A549 (cell line): ENCODE results near the gene GRIK2. TPM values are rescaled to one million over a fixed set of nuclear protein-coding genes. Genes with fewer than 3 reads are reported as not detected.

Source experiments
- ATAC-seq, 2 experiments: fragments of 200-7000 bp in 1 of 2; fragments of >200 bp in 1 of 2; cut with Nextera tagmentation in 1 of 2; cut with Tn5 transposase in 1 of 2; 3 replicates each; pipeline versions ENCODE4 v1.8.0 to v1.9.1; 2018 to 2020; ENCODE audit warnings: mild to moderate bottlenecking in 1 of 2, moderate library complexity in 1 of 2
- CTCF ChIA-PET: fragments of 300-600 bp; sonication (Branson Sonifier 250); formaldehyde crosslinking; extraction: SDS; loops from one replicate; lab custom pipeline; 2021; ENCODE audit warnings: antibody characterized with exemption, inconsistent platforms; lab: Yijun Ruan, JAX
- POLR2A ChIA-PET: fragments of 350-600 bp; formaldehyde crosslinking; extraction: SDS; loops from one replicate; lab custom pipeline; 2021; ENCODE audit warnings: antibody characterized with exemption, inconsistent platforms; lab: Yijun Ruan, JAX
- DNase-seq, 2 experiments: peaks; one replicate each; pipeline versions ENCODE4 v3.0.0 to v3.0.0-alpha.2; 2011 to 2016; ENCODE audit warnings: low read depth in 1 of 2, low spot score in 1 of 2
- FAIRE-seq: peaks from 2 replicates; lab custom pipeline; 2011; peaks lifted over from hg19 to GRCh38; lab: Jason Lieb, UNC
- H3K27ac ChIP-seq, 2 experiments: fragments of >200 bp; sonication (Bioruptor Twin); formaldehyde crosslinking; 3 replicates each; pipeline ENCODE4 v1.5.1; 2016 to 2017
- H3K4me1 ChIP-seq: fragments of >200 bp; sonication (Bioruptor Twin); formaldehyde crosslinking; 3 replicates; pipeline ENCODE4 v1.6.1; 2016
- H3K4me2 ChIP-seq: fragments of >200 bp; sonication (Bioruptor Twin); formaldehyde crosslinking; 3 replicates; pipeline ENCODE4 v1.6.1; 2016
- H3K4me3 ChIP-seq: fragments of >200 bp; sonication (Bioruptor Twin); formaldehyde crosslinking; 3 replicates; pipeline ENCODE4 v1.5.1; 2016
- H3K9me3 ChIP-seq: fragments of >200 bp; sonication (Bioruptor Twin); formaldehyde crosslinking; 3 replicates; pipeline ENCODE4 v1.6.1; 2016
- CBX2 ChIP-seq: fragments of 200-600 bp; sonication (generic); IDR thresholded peaks from 2 replicates; pipeline ENCODE4 v1.6.1; 2016; ENCODE audit warnings: low read depth, mild to moderate bottlenecking, borderline replicate concordance
- CBX8 ChIP-seq: fragments of 200-600 bp; sonication (generic); IDR thresholded peaks from 2 replicates; pipeline ENCODE4 v1.6.1; 2016
- EHMT2 ChIP-seq: fragments of 200-600 bp; sonication (generic); IDR thresholded peaks from 2 replicates; pipeline ENCODE4 v1.6.1; 2016; ENCODE audit warnings: antibody characterized with exemption, low read depth, mild to moderate bottlenecking, moderate library complexity
- EP300 ChIP-seq, 2 experiments: fragments of >200 bp; sonication (Bioruptor Twin); formaldehyde crosslinking; IDR thresholded peaks; 2 replicates in 1 of 2; 3 replicates in 1 of 2; pipeline ENCODE4 v1.6.1; 2016 to 2017
- ESRRA ChIP-seq: fragments of 150-350 bp; IDR thresholded peaks from 2 replicates; pipeline ENCODE4 v1.6.1; 2014; ENCODE audit warnings: mild to moderate bottlenecking, low read length, borderline replicate concordance
- FOSL2 ChIP-seq, 2 experiments: fragments of 450-650 bp in 1 of 2; fragments of >200 bp in 1 of 2; sonication (Bioruptor Twin) in 1 of 2; formaldehyde crosslinking; IDR thresholded peaks; 2 replicates each; pipeline versions ENCODE4 v1.5.0 to v1.6.1; 2016 to 2020; ENCODE audit warnings: mild to moderate bottlenecking in 1 of 2, moderate library complexity in 1 of 2
- GATA3 ChIP-seq: IDR thresholded peaks from 2 replicates; pipeline ENCODE4 v1.6.1; 2012; ENCODE audit warnings: borderline replicate concordance
- HDAC2 ChIP-seq: fragments of 200-600 bp; sonication (generic); IDR thresholded peaks from 2 replicates; pipeline ENCODE4 v1.6.1; 2016
- JUN ChIP-seq, 2 experiments: fragments of >200 bp; sonication (Bioruptor Twin); formaldehyde crosslinking; IDR thresholded peaks; 2 replicates in 1 of 2; 3 replicates in 1 of 2; pipeline ENCODE4 v1.6.1; 2016 to 2017
- KDM1A ChIP-seq: fragments of 200-600 bp; sonication (generic); IDR thresholded peaks from 2 replicates; pipeline ENCODE4 v1.6.1; 2016; ENCODE audit warnings: low read depth, mild to moderate bottlenecking
- MAFK ChIP-seq: fragments of 450-650 bp; IDR thresholded peaks from 2 replicates; pipeline ENCODE4 v1.6.1; 2014; ENCODE audit not compliant: partially characterized antibody
- MAZ ChIP-seq: fragments of 150-350 bp; IDR thresholded peaks from 2 replicates; pipeline ENCODE4 v1.6.1; 2014; ENCODE audit warnings: antibody characterized with exemption, low read depth, low read length, borderline replicate concordance
- NPAS2 ChIP-seq: fragments of 250-450 bp; sonication (Bioruptor Pico); IDR thresholded peaks from 2 replicates; pipeline ENCODE4 v1.8.0; 2022; ENCODE audit warnings: mild to moderate bottlenecking, moderate library complexity, borderline replicate concordance
- POLR2AphosphoS2 ChIP-seq: conservative IDR thresholded peaks from 2 replicates; pipeline ENCODE4 v1.6.1; 2012; ENCODE audit warnings: low read length, improper control_type of control experiment, inconsistent platforms
- RAD21 ChIP-seq, 2 experiments: fragments of >200 bp in 1 of 2; sonication (Bioruptor Twin) in 1 of 2; formaldehyde crosslinking in 1 of 2; IDR thresholded peaks in 1 of 2; conservative IDR thresholded peaks in 1 of 2; 2 replicates in 1 of 2; 3 replicates in 1 of 2; pipeline ENCODE4 v1.6.1; 2012 to 2018; ENCODE audit warnings: inconsistent platforms in 1 of 2
- RARB ChIP-seq: fragments of 250-450 bp; sonication (Bioruptor Pico); IDR thresholded peaks from 2 replicates; pipeline ENCODE4 v1.8.0; 2021; ENCODE audit warnings: mild to moderate bottlenecking, moderate library complexity
- RFX5 ChIP-seq: fragments of 450-650 bp; IDR thresholded peaks from 2 replicates; pipeline ENCODE4 v1.7.1; 2014; ENCODE audit warnings: antibody characterized with exemption, mild to moderate bottlenecking, moderate library complexity
- RNF2 ChIP-seq: fragments of 200-600 bp; sonication (generic); IDR thresholded peaks from 2 replicates; pipeline ENCODE4 v1.6.1; 2016; ENCODE audit warnings: low read depth, mild to moderate bottlenecking, antibody characterized with exemption, moderate library complexity, borderline replicate concordance
- SMC3 ChIP-seq: fragments of >200 bp; sonication (Bioruptor Twin); formaldehyde crosslinking; IDR thresholded peaks from 3 replicates; pipeline ENCODE4 v1.6.1; 2018; ENCODE audit warnings: inconsistent platforms
- SREBF2 ChIP-seq: fragments of 450-650 bp; IDR thresholded peaks from 2 replicates; pipeline ENCODE4 v1.6.1; 2014; ENCODE audit warnings: mild to moderate bottlenecking, moderate library complexity
- TFCP2L1 ChIP-seq: fragments of 250-450 bp; sonication (Bioruptor Pico); IDR thresholded peaks from 2 replicates; pipeline ENCODE4 v1.5.0; 2021; ENCODE audit warnings: mild to moderate bottlenecking
- ZC3H11A ChIP-seq: fragments of 450-650 bp; IDR thresholded peaks from 2 replicates; pipeline ENCODE4 v1.6.1; 2014; ENCODE audit warnings: antibody characterized with exemption, mild to moderate bottlenecking
- ZNF302 ChIP-seq: fragments of 250-450 bp; sonication (Bioruptor Pico); IDR thresholded peaks from 2 replicates; pipeline ENCODE4 v1.9.0; 2021; ENCODE audit warnings: inconsistent platforms, mild to moderate bottlenecking, moderate library complexity
- whole genome bisulfite sequencing: methylation state at CpG from one replicate; pipeline ENCODE4 v1.1.6; 2017; ENCODE audit errors: missing lambda C conversion rate; 5-methylcytosine and 5-hydroxymethylcytosine counted together
- polyA plus RNA-seq, 4 experiments: library from polyadenylated mRNA; depleted of rRNA in 3 of 4; stranded (reverse); fragments of >200 nt; fragmentation: RNase III in 1 of 4; extraction: RNeasy Plus Mini Kit Qiagen cat#74134 plus additional on column Dnase treatment in 1 of 4; gene quantifications; 2 replicates in 3 of 4; 3 replicates in 1 of 4; pipeline ENCODE4 v1.2.3, GENCODE V29; 2011 to 2017
- TF ChIP-seq, protein P1 (sequence below): fragments of 200-600 bp; sonication (generic); IDR thresholded peaks from 2 replicates; pipeline ENCODE4 v1.6.1; 2016; ENCODE audit warnings: antibody characterized with exemption, mild to moderate bottlenecking, moderate library complexity
- TF ChIP-seq, protein P2 (sequence below): fragments of 250-450 bp; sonication (Bioruptor Pico); IDR thresholded peaks from 2 replicates; pipeline ENCODE4 v1.5.0; 2021; ENCODE audit warnings: mild to moderate bottlenecking, moderate library complexity, borderline replicate concordance
- TF ChIP-seq, protein P3 (sequence below): fragments of 250-450 bp; sonication (Bioruptor Pico); IDR thresholded peaks from 2 replicates; pipeline ENCODE4 v1.5.0; 2020; ENCODE audit warnings: low read depth, mild to moderate bottlenecking, moderate library complexity

Gene GRIK2
- polyA plus RNA-seq, 2 of the 4 experiments (the other 2 are of a cell fraction): 0.56 to 0.65 TPM

DNA sequence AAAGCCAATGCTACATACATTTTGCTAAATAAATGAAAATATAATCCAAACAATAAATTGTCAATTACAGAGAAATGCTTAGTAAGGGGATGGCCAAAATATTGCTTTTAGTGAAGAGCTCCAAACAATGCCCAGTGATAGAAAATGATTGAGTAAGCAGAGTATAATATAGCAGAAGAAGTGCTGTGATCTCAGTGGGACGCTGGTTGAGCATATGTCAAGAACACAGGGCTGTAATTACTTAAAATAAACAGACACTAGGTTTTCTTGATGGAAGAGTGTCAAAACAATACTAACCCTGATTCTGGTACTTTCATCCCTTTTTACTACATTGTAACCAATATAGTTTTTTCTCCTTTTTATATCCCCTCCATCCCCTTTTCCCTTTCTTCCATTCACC lies 150.3 kb downstream of the GRIK2 start:
- ChIA-PET POLR2A (no interaction called here), CTCF (no interaction called here)
- H3K9me3 ChIP-seq: no peaks in the 10 kb centered on the region
- DNase-seq: no peak
- H3K4me3 ChIP-seq: no peak overlapping the region
- no peaks in the 10 kb centered on the region for H3K4me1 ChIP-seq
- FAIRE-seq: no peak
- no peak overlapping the region for H3K27ac ChIP-seq
- 16% methylated on average over 1 of the region's 1 CpG for WGBS
- no peak for ATAC-seq
- TF ChIP-seq GATA3 (no peak), SMC3 (no peak), SREBF2 (no peak), EHMT2 (no peak), RFX5 (no peak), ZNF302 (CRISPR knock-in tag) (no peak), RAD21 (conservative IDR thresholded peaks at IDR 0.05 in 1 of 2, IDR thresholded peaks at IDR 0.05 in 1 of 2) (no peak), EP300 (IDR thresholded peaks at IDR 0.05) (no peak), ZC3H11A (no peak), FOSL2 (IDR thresholded peaks at IDR 0.05) (no peak), FOSL2 (CRISPR knock-in tag; IDR thresholded peaks at IDR 0.05) (no peak), RNF2 (no peak), MAZ (no peak), JUN (IDR thresholded peaks at IDR 0.05) (no peak), KDM1A (no peak), TFCP2L1 (CRISPR knock-in tag) (no peak), NPAS2 (CRISPR knock-in tag) (no peak), MAFK (no peak)
- TF ChIP-seq, protein P1, sequence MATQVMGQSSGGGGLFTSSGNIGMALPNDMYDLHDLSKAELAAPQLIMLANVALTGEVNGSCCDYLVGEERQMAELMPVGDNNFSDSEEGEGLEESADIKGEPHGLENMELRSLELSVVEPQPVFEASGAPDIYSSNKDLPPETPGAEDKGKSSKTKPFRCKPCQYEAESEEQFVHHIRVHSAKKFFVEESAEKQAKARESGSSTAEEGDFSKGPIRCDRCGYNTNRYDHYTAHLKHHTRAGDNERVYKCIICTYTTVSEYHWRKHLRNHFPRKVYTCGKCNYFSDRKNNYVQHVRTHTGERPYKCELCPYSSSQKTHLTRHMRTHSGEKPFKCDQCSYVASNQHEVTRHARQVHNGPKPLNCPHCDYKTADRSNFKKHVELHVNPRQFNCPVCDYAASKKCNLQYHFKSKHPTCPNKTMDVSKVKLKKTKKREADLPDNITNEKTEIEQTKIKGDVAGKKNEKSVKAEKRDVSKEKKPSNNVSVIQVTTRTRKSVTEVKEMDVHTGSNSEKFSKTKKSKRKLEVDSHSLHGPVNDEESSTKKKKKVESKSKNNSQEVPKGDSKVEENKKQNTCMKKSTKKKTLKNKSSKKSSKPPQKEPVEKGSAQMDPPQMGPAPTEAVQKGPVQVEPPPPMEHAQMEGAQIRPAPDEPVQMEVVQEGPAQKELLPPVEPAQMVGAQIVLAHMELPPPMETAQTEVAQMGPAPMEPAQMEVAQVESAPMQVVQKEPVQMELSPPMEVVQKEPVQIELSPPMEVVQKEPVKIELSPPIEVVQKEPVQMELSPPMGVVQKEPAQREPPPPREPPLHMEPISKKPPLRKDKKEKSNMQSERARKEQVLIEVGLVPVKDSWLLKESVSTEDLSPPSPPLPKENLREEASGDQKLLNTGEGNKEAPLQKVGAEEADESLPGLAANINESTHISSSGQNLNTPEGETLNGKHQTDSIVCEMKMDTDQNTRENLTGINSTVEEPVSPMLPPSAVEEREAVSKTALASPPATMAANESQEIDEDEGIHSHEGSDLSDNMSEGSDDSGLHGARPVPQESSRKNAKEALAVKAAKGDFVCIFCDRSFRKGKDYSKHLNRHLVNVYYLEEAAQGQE: no peak
- H3K4me2 ChIP-seq: no peak overlapping the region

DNA sequence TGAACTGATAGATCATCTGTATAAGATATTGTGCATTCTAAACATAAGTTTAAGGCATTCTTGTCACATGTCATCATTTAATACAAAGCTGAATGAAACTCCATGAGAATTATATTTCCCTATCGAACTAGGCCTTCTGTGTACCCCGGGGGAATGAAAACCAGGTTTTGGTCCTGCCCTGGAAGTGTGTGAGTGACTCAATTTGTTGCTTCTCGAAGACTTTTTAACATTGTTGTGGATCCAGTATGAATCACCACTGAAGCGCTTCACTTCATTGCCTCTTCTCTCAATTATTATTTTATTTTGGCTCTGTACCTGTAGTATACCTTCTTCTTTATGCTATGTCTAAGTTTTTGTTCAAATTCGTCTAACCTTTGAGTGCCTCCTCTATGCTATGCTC lies 150.8 kb downstream of the GRIK2 start:
- Histone ChIP-seq H3K9me3 (no peaks in the 10 kb centered on the region), H3K4me2 (no peak overlapping the region), H3K4me3 (no peak overlapping the region), H3K4me1 (no peaks in the 10 kb centered on the region), H3K27ac (no peak overlapping the region)
- CTCF ChIA-PET: no interaction called here
- 24% methylated on average over 5 of the region's 5 CpGs for WGBS
- DNase-seq: no peak
- ATAC-seq: no peak
- TF ChIP-seq RARB (no peak), CBX2 (no peak), ESRRA (no peak), HDAC2 (no peak), GATA3 (no peak), CBX8 (no peak), POLR2AphosphoS2 (no peak)
- TF ChIP-seq, protein P2, sequence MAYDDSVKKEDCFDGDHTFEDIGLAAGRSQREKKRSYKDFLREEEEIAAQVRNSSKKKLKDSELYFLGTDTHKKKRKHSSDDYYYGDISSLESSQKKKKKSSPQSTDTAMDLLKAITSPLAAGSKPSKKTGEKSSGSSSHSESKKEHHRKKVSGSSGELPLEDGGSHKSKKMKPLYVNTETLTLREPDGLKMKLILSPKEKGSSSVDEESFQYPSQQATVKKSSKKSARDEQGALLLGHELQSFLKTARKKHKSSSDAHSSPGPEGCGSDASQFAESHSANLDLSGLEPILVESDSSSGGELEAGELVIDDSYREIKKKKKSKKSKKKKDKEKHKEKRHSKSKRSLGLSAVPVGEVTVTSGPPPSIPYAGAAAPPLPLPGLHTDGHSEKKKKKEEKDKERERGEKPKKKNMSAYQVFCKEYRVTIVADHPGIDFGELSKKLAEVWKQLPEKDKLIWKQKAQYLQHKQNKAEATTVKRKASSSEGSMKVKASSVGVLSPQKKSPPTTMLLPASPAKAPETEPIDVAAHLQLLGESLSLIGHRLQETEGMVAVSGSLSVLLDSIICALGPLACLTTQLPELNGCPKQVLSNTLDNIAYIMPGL (CRISPR knock-in tag): no peak
- TF ChIP-seq, protein P3, sequence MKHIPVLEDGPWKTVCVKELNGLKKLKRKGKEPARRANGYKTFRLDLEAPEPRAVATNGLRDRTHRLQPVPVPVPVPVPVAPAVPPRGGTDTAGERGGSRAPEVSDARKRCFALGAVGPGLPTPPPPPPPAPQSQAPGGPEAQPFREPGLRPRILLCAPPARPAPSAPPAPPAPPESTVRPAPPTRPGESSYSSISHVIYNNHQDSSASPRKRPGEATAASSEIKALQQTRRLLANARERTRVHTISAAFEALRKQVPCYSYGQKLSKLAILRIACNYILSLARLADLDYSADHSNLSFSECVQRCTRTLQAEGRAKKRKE (CRISPR knock-in tag): no peak
- POLR2A ChIA-PET: no interaction called here
- FAIRE-seq: no peak
